ENCODE data around the gene TRIM2. TPM values are rescaled to one million over a fixed set of nuclear protein-coding genes. Genes with fewer than 3 reads are reported as not detected.

The TRIM2 gene
- total RNA-seq, 2 donors from 2014 or later, result 54.5 to 70.4 TPM

DNA sequence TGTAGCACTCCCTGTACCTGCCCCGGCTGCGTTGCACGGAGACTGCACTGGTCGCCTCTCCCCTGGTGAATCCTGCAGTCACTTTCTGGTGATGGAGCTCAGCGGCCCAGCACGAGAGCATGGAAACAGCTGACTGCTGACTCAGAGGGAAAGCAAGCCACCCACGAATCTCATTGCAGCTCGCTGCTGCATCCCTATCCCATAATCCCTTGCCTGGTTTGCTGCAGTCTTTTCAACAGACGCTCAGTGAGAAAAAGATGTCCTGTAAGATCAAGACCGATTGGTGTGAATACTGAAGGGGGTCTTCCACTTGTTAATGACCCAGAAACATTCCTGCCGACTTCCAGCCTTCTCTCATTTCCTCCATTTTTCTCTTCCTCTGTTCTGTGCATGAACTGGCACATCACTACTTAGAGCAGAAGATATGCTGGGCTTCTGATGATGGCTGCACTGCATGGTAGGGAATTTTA, 52.9 kb downstream of the TRIM2 start:
- H3K9me3 ChIP-seq, result no peaks in the 10 kb centered on the region
- H3K4me3 ChIP-seq, result no peak overlapping the region
- intact Hi-C loops (cut with DNase I), result no loop called here
- H3K4me1 ChIP-seq (replicated peaks), result no peaks in the 10 kb centered on the region
- no peak overlapping the region for H3K27ac ChIP-seq
- H3K36me3 ChIP-seq, result no peaks in the 10 kb centered on the region
- no peak for DNase-seq (ENCODE audit: low spot score)
- no peaks in the 10 kb centered on the region for H3K27me3 ChIP-seq (replicated peaks; ENCODE audit: insufficient read depth)
- 34% methylated on average over 11 of the region's 11 CpGs for WGBS
- TF ChIP-seq POLR2A (IDR thresholded peaks at IDR 0.05), result no peak
- TF ChIP-seq CTCF (IDR thresholded peaks at IDR 0.05), result no peak
- TF ChIP-seq POLR2AphosphoS5 (IDR thresholded peaks at IDR 0.05), result no peak

DNA sequence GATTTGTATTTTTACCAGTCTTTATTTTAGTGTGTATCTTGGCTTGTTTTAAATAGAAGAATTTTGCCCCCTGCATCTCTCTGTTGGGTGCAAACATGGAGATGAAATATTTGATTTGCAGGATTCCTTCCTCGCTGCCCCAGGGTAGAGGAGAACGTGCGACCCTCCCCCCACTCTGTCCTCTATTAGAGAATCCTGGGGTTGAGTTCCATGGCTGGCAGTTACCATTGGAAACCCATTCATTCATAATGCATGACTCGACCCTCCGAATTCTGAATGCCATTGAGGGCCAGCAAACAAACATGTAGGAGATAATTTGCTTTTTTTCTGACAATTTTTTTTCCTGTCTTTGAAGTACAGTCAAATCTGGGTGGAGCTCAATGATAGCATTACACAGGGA, 53.7 kb downstream of the TRIM2 start:
- H3K27me3 ChIP-seq (replicated peaks; ENCODE audit: insufficient read depth), result no peaks in the 10 kb centered on the region
- no peaks in the 10 kb centered on the region for H3K36me3 ChIP-seq
- intact Hi-C loops (cut with DNase I), result no loop called here
- TF ChIP-seq POLR2A (IDR thresholded peaks at IDR 0.05) (no peak), CTCF (IDR thresholded peaks at IDR 0.05) (no peak), POLR2AphosphoS5 (IDR thresholded peaks at IDR 0.05) (no peak)
- no peak overlapping the region for H3K4me3 ChIP-seq
- no peak for DNase-seq (ENCODE audit: low spot score)
- H3K4me1 ChIP-seq (replicated peaks), result no peaks in the 10 kb centered on the region
- no peaks in the 10 kb centered on the region for H3K9me3 ChIP-seq
- no peak overlapping the region for H3K27ac ChIP-seq
- 72% methylated on average over 5 of the region's 5 CpGs for WGBS

DNA sequence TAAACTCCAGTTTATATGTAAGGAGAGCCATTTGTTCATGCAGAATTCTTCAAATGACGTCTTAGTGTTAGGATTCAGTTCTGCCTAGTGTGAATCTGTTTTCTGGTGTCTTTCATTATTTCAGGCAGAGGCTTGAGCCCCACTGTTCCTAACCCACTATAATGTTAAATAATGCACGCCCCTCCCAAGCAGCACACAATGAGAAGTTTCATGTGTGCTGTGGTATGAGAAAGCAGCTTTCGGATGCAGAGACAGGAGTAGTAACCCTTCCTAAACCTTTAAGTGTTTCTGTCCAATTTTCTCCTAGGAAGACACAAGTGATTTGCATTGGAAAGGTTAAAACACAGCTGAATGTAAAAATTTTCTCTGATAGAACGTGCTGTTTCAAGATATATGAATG, 54.5 kb downstream of the TRIM2 start:
- H3K27ac ChIP-seq, result no peak overlapping the region
- no peaks in the 10 kb centered on the region for H3K27me3 ChIP-seq (replicated peaks; ENCODE audit: insufficient read depth)
- no peak overlapping the region for H3K4me3 ChIP-seq
- no peaks in the 10 kb centered on the region for H3K9me3 ChIP-seq
- no peaks in the 10 kb centered on the region for H3K4me1 ChIP-seq (replicated peaks)
- TF ChIP-seq CTCF (IDR thresholded peaks at IDR 0.05) (no peak), POLR2A (IDR thresholded peaks at IDR 0.05) (no peak), POLR2AphosphoS5 (IDR thresholded peaks at IDR 0.05) (no peak)
- intact Hi-C loops (cut with DNase I), result no loop called here
- DNase-seq (ENCODE audit: low spot score), result no peak
- H3K36me3 ChIP-seq, result no peaks in the 10 kb centered on the region
- WGBS, result 25% methylated on average over 4 of the region's 4 CpGs

DNA sequence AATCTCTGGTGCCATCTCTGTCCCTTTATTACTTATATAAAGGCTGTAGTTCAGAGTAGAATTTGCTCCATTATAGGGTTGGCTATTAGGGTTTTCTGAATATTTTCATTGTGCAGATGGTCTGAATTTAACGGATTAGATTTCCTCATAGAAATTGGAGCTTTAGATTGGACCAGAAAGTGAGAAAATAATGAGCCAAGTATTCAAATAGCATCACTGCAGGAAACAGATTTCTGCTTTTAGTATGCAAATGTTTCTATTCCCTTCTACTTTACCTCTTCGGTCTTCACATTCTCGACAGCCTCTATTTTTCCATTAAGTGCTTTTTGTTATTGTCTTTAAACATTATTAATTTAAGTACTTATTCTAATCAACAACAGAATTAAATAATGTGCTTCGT, 55.4 kb downstream of the TRIM2 start:
- intact Hi-C loops (cut with DNase I), result no loop called here
- Histone ChIP-seq H3K27me3 (replicated peaks; ENCODE audit: insufficient read depth) (no peaks in the 10 kb centered on the region), H3K9me3 (no peaks in the 10 kb centered on the region), H3K36me3 (no peaks in the 10 kb centered on the region), H3K4me3 (no peak overlapping the region), H3K27ac (no peak overlapping the region), H3K4me1 (replicated peaks) (no peaks in the 10 kb centered on the region)
- 38% methylated on average over 4 of the region's 4 CpGs for WGBS
- no peak for TF ChIP-seq POLR2AphosphoS5 (IDR thresholded peaks at IDR 0.05)
- TF ChIP-seq POLR2A (IDR thresholded peaks at IDR 0.05), result no peak
- TF ChIP-seq CTCF (IDR thresholded peaks at IDR 0.05), result no peak
- no peak for DNase-seq (ENCODE audit: low spot score)

DNA sequence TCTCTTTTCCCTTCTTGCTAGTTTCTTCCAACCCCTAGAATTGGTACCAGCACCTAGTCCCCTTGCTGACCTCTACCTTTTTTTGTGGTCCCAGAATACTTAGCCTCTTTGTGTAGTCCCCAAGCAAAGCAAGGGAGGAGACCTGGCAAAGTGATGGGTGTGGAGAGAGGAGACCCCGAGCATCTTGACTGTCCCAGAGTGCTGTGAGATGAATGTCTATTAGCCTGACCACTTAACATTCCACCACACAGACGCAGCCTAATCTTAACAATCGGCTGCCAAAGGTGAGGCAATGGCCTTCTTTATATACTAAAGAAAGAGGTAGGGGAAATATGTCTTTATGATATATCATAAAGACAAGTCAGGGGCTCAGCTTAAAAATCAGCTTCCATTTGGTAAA, 55.9 kb downstream of the TRIM2 start:
- no peak for DNase-seq (ENCODE audit: low spot score)
- TF ChIP-seq CTCF (IDR thresholded peaks at IDR 0.05) (no peak), POLR2A (IDR thresholded peaks at IDR 0.05) (no peak), POLR2AphosphoS5 (IDR thresholded peaks at IDR 0.05) (no peak)
- no peak overlapping the region for H3K27ac ChIP-seq

More for the DNA sequence above, 55.9 kb downstream of the TRIM2 start:
- WGBS, result 52% methylated on average over 3 of the region's 3 CpGs
- Histone ChIP-seq H3K4me3 (no peak overlapping the region), H3K9me3 (no peaks in the 10 kb centered on the region), H3K4me1 (replicated peaks) (no peaks in the 10 kb centered on the region), H3K36me3 (no peaks in the 10 kb centered on the region), H3K27me3 (replicated peaks; ENCODE audit: insufficient read depth) (no peaks in the 10 kb centered on the region)
- intact Hi-C loops (cut with DNase I), result no loop called here

Measured in prostate gland (tissue), 2 donors.